ENCODE measurements around the gene MBNL1. TPM values are rescaled to one million over a fixed set of nuclear protein-coding genes. Genes with fewer than 3 reads are reported as not detected.

Gene MBNL1
- total RNA-seq, 6 donors from 2014 or later: 231 to 506 (median 357) TPM

- no peaks in the 10 kb centered on the region for H3K9me3 ChIP-seq
- DNase-seq (no peak), ATAC-seq (ENCODE audit: low FRiP score in 2 of 2) (no peak)
- H3K27ac ChIP-seq: peak overlapping the region in 2 of 4 donors; percentile 17 to 30
- H3K36me3 ChIP-seq: no peaks in the 10 kb centered on the region
- no peak overlapping the region for H3K4me3 ChIP-seq
- no peaks in the 10 kb centered on the region for H3K27me3 ChIP-seq
- no peak for TF ChIP-seq POLR2AphosphoS5 (IDR thresholded peaks at IDR 0.05)
- TF ChIP-seq POLR2A (IDR thresholded peaks at IDR 0.05): no peak
- TF ChIP-seq CTCF (IDR thresholded peaks at IDR 0.05): no peak
- TF ChIP-seq EP300 (IDR thresholded peaks at IDR 0.05): no peak
- 25 to 34% methylated on average over 1 of the region's 1 CpG for WGBS, 2 donors
- peaks cover 45 to 77% (median 63%) of the 10 kb centered on the region in 4 donors for H3K4me1 ChIP-seq
These were observed 24.7 kb downstream of the MBNL1 start for GRCh38 chr3:152293347-152294006.

- Histone ChIP-seq H3K36me3 (peaks cover 0 to 9% (median 0%) of the 10 kb centered on the region in 4 donors), H3K4me3 (no peak overlapping the region), H3K9me3 (no peaks in the 10 kb centered on the region), H3K27ac (peak overlapping the region in 1 of 4 donors; percentile 37), H3K4me1 (peaks cover 56 to 87% (median 70%) of the 10 kb centered on the region in 4 donors), H3K27me3 (no peaks in the 10 kb centered on the region)
- DNase-seq (no peak), ATAC-seq (ENCODE audit: low FRiP score in 2 of 2) (no peak)
- 88 to 90% methylated on average over 1 of the region's 1 CpG for WGBS, 2 donors
- TF ChIP-seq CTCF (IDR thresholded peaks at IDR 0.05) (no peak), EP300 (IDR thresholded peaks at IDR 0.05) (no peak), POLR2AphosphoS5 (IDR thresholded peaks at IDR 0.05) (no peak), POLR2A (IDR thresholded peaks at IDR 0.05) (no peak)
These were observed 26.6 kb downstream of the MBNL1 start for GRCh38 chr3:152295344-152295743.

DNA sequence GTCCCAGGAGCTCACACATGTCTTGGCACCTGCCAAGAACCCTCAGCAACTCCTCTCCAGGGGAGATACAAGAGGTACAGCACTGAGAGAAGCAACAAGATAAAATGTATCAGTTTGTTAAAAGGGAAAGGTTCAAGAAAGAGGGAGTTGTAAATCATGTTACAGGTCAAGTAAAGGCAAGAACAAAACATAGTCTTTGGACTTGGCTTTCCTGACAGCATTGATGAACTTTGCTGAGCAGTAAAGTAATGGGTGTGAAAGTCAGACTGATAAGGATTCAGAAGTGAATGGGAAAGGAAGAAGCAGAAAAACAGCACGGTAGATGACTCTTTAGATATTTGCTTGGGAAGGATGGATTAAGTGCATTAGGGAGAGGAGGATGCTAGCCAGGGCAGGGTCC is 27.1 kb downstream of the MBNL1 start:
- Histone ChIP-seq H3K36me3 (peaks cover 0 to 14% (median 0%) of the 10 kb centered on the region in 4 donors), H3K4me1 (peaks cover 57 to 89% (median 72%) of the 10 kb centered on the region in 4 donors), H3K27ac (peak overlapping the region in 1 of 4 donors; percentile 37), H3K4me3 (no peak overlapping the region), H3K27me3 (no peaks in the 10 kb centered on the region), H3K9me3 (no peaks in the 10 kb centered on the region)
- TF ChIP-seq POLR2A (IDR thresholded peaks at IDR 0.05) (no peak), CTCF (IDR thresholded peaks at IDR 0.05) (no peak), EP300 (IDR thresholded peaks at IDR 0.05) (no peak), POLR2AphosphoS5 (IDR thresholded peaks at IDR 0.05) (no peak)
- DNase-seq (no peak), ATAC-seq (ENCODE audit: low FRiP score in 2 of 2) (no peak)
- WGBS, 2 donors: 41 to 42% methylated on average over 1 of the region's 1 CpG

- TF ChIP-seq CTCF (IDR thresholded peaks at IDR 0.05): no peak
- TF ChIP-seq EP300 (IDR thresholded peaks at IDR 0.05): no peak
- TF ChIP-seq POLR2A (IDR thresholded peaks at IDR 0.05): no peak
- no peak for TF ChIP-seq POLR2AphosphoS5 (IDR thresholded peaks at IDR 0.05)
- no peaks in the 10 kb centered on the region for H3K27me3 ChIP-seq
- WGBS, 2 donors: 82 to 86% methylated on average over 3 of the region's 3 CpGs
- DNase-seq (no peak), ATAC-seq (ENCODE audit: low FRiP score in 2 of 2) (no peak)
- no peaks in the 10 kb centered on the region for H3K9me3 ChIP-seq
- H3K36me3 ChIP-seq: peaks cover 0 to 14% (median 0%) of the 10 kb centered on the region in 4 donors
- no peak overlapping the region for H3K4me3 ChIP-seq
- H3K27ac ChIP-seq: peak overlapping the region in 1 of 4 donors; percentile 37
- peaks cover 60 to 89% (median 74%) of the 10 kb centered on the region in 4 donors for H3K4me1 ChIP-seq
These were observed 27.7 kb downstream of the MBNL1 start for GRCh38 chr3:152296382-152296781.

DNA sequence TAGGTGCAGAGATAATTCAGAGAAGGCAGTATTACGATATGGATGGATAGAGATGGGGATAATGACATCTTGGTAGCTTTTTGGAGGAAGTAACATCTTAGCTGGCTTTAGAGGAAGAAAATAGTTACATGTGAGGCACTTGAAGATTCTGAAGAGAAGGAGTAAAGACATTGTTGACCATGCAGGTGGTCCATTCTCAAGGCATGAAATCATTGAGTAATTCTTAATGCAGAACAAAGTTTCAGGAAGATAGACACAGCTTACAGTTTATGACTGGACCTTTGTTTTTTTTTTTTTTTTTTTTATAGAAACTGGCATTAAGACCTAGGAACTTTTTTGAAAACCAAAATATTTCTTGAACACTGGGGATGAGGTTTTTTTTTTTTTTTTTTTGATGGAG is 28.2 kb downstream of the MBNL1 start:
- Histone ChIP-seq H3K4me3 (no peak overlapping the region), H3K4me1 (peaks cover 61 to 89% (median 74%) of the 10 kb centered on the region in 4 donors), H3K9me3 (no peaks in the 10 kb centered on the region), H3K36me3 (peaks cover 0 to 16% (median 0%) of the 10 kb centered on the region in 4 donors), H3K27me3 (no peaks in the 10 kb centered on the region), H3K27ac (peak overlapping the region in 2 of 4 donors; percentile 30 to 71)
- WGBS, 2 donors: 65 to 80% methylated on average over 1 of the region's 1 CpG
- ATAC-seq (ENCODE audit: low FRiP score in 2 of 2) (no peak), DNase-seq (no peak)
- TF ChIP-seq POLR2A (IDR thresholded peaks at IDR 0.05) (no peak), EP300 (IDR thresholded peaks at IDR 0.05) (no peak), POLR2AphosphoS5 (IDR thresholded peaks at IDR 0.05) (no peak), CTCF (IDR thresholded peaks at IDR 0.05) (no peak)

Data from upper lobe of left lung (tissue), 6 donors.